ENCODE results near the gene GPNMB. TPM values are rescaled to one million over a fixed set of nuclear protein-coding genes. Genes with fewer than 3 reads are reported as not detected.

GPNMB gene
- total RNA-seq, 4 donors from 2014 or later, result 48.1 to 136 (median 70.4) TPM

- no peak for TF ChIP-seq EP300 (IDR thresholded peaks at IDR 0.05)
- no peak for TF ChIP-seq POLR2AphosphoS5 (IDR thresholded peaks at IDR 0.05)
- TF ChIP-seq POLR2A (IDR thresholded peaks at IDR 0.05), result no peak
- TF ChIP-seq CTCF (IDR thresholded peaks at IDR 0.05), result no peak
- WGBS, 2 donors (ENCODE audit: low coverage in 1 of 2), result 69 to 71% methylated on average over 3 to 4 of the region's 4 CpGs
These were observed 19.6 kb upstream of the GPNMB start for GRCh38 chr7:23226844-23227450.

GRCh38 chr7:23228412-23228811, 18.2 kb upstream of the GPNMB start:
- no peak for TF ChIP-seq EP300 (IDR thresholded peaks at IDR 0.05)
- no peak for TF ChIP-seq POLR2A (IDR thresholded peaks at IDR 0.05)
- TF ChIP-seq POLR2AphosphoS5 (IDR thresholded peaks at IDR 0.05), result no peak
- no peak for TF ChIP-seq CTCF (IDR thresholded peaks at IDR 0.05)

More at GRCh38 chr7:23226844-23227450, 19.6 kb upstream of the GPNMB start:
- no peaks in the 10 kb centered on the region for H3K27me3 ChIP-seq
- ATAC-seq, result no peak
- H3K36me3 ChIP-seq, result no peaks in the 10 kb centered on the region
- H3K27ac ChIP-seq, result no peak overlapping the region
- peaks cover 0 to 11% (median 0%) of the 10 kb centered on the region in 3 donors for H3K9me3 ChIP-seq
- H3K4me3 ChIP-seq, result no peak overlapping the region
- H3K4me1 ChIP-seq, result no peaks in the 10 kb centered on the region

GRCh38 chr7:23230641-23231101, 15.9 kb upstream of the GPNMB start:
- Histone ChIP-seq H3K4me1 (no peaks in the 10 kb centered on the region), H3K36me3 (no peaks in the 10 kb centered on the region), H3K9me3 (peaks cover 0 to 11% (median 0%) of the 10 kb centered on the region in 3 donors), H3K27me3 (no peaks in the 10 kb centered on the region), H3K27ac (no peak overlapping the region), H3K4me3 (no peak overlapping the region)
- TF ChIP-seq POLR2A (IDR thresholded peaks at IDR 0.05) (no peak), EP300 (IDR thresholded peaks at IDR 0.05) (no peak), CTCF (IDR thresholded peaks at IDR 0.05) (no peak), POLR2AphosphoS5 (IDR thresholded peaks at IDR 0.05) (no peak)
- 63 to 68% methylated on average over 4 to 6 of the region's 6 CpGs for WGBS, 2 donors (ENCODE audit: low coverage in 1 of 2)
- no peak for ATAC-seq

More at GRCh38 chr7:23228412-23228811, 18.2 kb upstream of the GPNMB start:
- Histone ChIP-seq H3K36me3 (no peaks in the 10 kb centered on the region), H3K4me1 (no peaks in the 10 kb centered on the region), H3K4me3 (no peak overlapping the region), H3K27me3 (no peaks in the 10 kb centered on the region), H3K27ac (no peak overlapping the region), H3K9me3 (peaks cover 0 to 11% (median 0%) of the 10 kb centered on the region in 3 donors)
- ATAC-seq, result no peak
- WGBS, 2 donors (ENCODE audit: low coverage in 1 of 2), result 91 to 100% methylated on average over 2 of the region's 2 CpGs

GRCh38 chr7:23232966-23233365, 13.6 kb upstream of the GPNMB start:
- H3K4me3 ChIP-seq, result no peak overlapping the region
- H3K27ac ChIP-seq, result no peak overlapping the region
- no peaks in the 10 kb centered on the region for H3K36me3 ChIP-seq
- no peak for TF ChIP-seq CTCF (IDR thresholded peaks at IDR 0.05)
- TF ChIP-seq POLR2AphosphoS5 (IDR thresholded peaks at IDR 0.05), result no peak
- TF ChIP-seq POLR2A (IDR thresholded peaks at IDR 0.05), result no peak
- TF ChIP-seq EP300 (IDR thresholded peaks at IDR 0.05), result no peak
- no peaks in the 10 kb centered on the region for H3K4me1 ChIP-seq
- peaks cover 0 to 11% (median 0%) of the 10 kb centered on the region in 3 donors for H3K9me3 ChIP-seq
- 82 to 93% methylated on average over 2 to 3 of the region's 3 CpGs for WGBS, 2 donors (ENCODE audit: low coverage in 1 of 2)
- H3K27me3 ChIP-seq, result no peaks in the 10 kb centered on the region
- ATAC-seq, result no peak

All from gastroesophageal sphincter (tissue), 4 donors.